Activated gamma-delta T cell treated with Interleukin-2 at 50 U/mL for 16 hours (primary cell): ENCODE measurements around the gene TRIM38.

Experiments
- DNase-seq: peaks from one replicate; pipeline ENCODE4 v3.0.0-alpha.2; 2020

The TRIM38 gene

DNA sequence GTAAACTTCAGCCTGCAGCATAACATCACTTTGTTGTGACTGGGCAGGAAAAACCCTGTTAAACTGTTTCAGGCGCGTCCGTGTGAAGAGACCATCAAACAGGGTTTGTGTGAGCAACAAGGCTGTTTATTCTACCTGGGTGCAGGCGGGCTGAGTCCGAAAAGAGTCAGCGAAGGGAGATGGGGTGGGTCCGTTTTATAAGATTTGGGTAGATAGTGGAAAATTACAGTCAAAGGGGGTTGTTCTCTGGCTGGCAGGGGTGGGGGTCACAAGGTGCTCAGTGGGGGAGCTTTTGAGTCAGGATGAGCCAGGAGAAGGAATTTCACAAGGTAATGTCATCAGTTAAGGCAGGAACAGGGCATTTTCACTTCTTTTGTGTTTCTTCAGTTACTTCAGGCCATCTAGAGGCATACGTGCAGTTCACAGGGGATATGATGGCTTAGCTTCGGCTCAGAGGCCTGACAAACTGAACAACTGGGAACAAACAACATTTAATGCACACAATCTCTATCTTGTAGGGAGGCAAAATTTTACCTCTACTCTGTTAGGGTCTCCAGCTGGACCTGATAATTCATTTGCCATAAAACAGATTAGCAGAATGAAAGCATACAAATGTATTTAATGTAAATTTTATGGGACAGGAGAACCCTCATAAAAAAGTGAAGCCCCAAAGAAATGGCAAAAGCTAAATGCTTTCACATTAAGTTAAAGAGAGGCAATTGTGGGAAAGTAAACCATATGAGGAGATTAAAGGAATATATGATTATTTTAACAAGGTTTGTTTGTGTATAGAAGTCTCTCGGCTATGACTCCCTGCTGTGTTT lies 66.4 kb downstream of the TRIM38 start:
- no peak for DNase-seq

GRCh38 chr6:26029570-26029856 lies 66.9 kb downstream of the TRIM38 start:
- DNase-seq, result no peak

DNA sequence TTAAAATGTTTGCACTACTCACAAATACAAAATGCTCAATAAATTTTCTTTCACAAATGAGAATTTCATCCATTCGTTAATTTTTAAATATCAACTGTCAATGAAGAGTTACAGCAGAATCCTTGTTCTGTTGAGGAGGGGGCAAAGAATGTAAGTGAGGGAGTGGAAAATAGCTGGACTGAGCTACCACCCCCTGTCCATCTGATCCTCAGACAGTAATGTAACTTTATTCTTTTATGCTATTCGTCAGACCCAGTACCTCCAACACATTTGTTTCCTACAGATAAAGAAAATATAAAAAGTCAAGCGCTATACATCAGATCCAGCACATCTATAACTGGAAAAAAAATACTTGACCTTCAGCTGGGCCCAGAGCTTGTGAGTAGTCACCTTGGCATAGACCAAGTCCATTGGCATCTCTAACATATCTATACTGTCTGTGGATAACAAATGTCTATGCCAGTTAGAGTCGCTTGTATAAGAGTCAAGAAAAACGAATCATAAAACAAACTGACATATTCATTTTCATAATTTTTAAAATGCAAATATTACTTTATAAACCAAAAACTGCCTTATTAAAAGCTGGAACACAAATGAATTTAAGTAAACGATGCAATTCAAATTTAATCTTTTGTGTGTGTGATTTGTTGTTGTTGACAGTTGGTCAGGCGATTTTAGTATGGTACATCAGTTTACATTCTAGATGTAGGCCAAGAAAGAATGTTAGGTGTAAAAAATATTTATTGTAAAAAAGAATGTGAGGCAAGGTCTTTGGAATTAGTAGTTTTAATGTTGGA lies 67.5 kb downstream of the TRIM38 start:
- no peak for DNase-seq

GRCh38 chr6:26030716-26031115 lies 68.1 kb downstream of the TRIM38 start:
- no peak for DNase-seq

- DNase-seq, result no peak
Observed at GRCh38 chr6:26031151-26031594, 68.6 kb downstream of the TRIM38 start.

DNA sequence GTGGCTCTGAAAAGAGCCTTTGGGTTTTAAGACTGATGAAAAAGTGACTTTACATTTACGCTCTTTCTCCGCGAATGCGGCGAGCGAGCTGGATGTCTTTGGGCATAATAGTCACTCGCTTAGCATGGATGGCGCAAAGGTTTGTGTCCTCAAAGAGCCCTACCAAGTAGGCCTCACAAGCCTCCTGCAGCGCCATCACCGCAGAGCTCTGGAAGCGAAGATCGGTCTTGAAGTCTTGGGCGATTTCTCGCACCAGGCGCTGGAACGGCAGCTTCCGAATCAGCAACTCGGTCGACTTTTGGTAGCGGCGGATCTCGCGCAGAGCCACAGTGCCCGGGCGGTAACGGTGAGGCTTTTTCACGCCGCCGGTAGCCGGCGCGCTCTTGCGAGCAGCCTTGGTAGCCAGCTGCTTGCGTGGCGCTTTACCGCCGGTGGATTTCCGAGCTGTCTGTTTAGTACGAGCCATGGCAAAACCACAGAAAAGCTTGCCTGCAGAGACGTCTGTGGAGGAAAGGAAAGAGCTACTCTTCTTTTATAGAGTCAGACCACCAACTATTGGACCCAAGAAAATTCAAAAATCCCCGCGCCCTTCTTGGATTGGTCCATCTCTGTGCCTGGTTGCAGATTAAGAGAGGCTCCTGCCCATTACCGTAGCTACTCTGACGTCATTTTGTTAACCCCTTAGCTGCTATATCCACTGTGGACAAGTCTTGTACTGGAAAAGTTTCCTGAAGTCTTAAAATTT lies 69.2 kb downstream of the TRIM38 start:
- DNase-seq, result peak; percentile 86

- DNase-seq, result no peak
Observed at GRCh38 chr6:26032340-26033084, 69.9 kb downstream of the TRIM38 start.

DNA sequence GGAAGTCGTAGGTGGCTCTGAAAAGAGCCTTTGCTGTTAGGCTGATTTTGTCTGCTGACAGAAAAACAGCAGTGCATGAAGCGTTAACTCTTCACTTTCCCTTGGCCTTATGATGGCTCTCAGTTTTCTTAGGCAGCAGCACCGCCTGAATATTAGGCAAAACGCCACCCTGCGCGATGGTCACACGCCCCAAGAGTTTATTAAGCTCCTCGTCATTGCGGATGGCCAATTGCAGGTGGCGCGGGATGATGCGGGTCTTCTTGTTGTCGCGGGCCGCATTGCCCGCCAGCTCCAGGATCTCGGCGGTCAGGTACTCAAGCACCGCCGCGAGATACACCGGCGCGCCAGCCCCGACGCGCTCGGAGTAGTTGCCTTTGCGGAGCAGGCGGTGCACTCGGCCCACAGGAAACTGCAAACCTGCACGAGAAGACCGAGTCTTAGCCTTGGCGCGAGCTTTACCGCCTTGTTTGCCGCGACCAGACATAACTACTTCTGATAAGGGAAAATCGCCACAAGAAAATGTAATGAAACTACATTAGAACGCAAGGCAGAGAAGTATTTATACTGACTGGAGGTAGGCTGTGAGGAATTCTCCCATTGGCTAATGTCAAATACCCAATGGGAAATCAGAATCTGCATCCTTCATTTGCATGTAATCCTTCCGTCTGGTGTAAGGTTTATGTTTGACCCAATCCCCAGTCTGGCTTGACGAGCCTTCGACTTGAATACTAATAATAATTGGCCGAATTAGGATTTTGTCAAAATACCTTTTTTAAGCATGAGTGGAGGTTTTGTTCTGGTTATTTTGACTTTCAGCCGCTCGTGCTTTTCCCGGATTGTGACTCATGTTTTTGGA lies 70.7 kb downstream of the TRIM38 start:
- peak; percentile 47 for DNase-seq

DNA sequence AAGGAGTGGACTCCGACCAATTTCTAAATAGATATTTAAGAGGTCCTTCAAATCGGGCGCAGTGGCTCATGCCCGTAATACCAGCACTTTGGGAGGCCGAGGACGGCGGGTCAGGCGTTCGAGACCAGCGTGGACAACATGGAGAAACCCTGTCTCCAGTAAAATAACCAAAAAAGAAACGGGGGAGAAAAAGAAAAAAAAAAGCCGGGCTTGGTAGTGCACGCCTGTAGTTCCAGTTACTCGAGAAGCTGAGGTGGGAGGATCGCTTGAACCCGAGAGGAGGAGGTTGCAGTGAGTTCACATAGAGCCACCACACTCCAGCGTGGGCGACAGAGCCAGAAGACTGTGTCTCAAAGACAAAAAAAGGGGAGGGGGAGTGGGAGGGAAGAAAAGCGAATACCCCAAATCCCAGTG lies 71.3 kb downstream of the TRIM38 start:
- DNase-seq, result no peak

DNA sequence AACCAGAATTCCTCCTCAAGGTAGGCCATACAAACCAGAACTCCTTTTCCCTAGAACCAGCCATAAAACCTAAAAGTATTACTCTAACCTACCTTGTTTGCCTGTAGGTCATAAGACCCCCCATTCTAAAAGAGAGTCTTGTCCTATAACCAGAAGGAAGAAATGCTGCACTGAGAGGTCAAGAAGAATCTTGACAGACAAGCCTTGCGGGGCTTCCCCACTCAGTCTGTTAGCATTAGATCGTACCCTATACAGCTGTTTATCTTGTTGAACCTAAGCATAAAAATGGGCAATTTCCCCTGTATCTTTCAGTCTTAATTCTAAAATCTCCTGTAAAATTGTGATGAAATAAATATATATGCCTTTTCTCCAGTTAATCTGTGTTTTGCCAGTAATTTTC lies 72.3 kb downstream of the TRIM38 start:
- no peak for DNase-seq
